Measurements from ENCODE around the gene GRIN2A. TPM values are rescaled to one million over a fixed set of nuclear protein-coding genes. Genes with fewer than 3 reads are reported as not detected.

The GRIN2A gene
- total and polyA plus RNA-seq, 12 donors = 0.07 to 1.2 (median 0.32) TPM; not detected in 2

GRCh38 chr16:9847146-9847545 is 335.1 kb downstream of the GRIN2A start:
- no peak overlapping the region for H3K4me3 ChIP-seq
- H3K27me3 ChIP-seq = no peaks in the 10 kb centered on the region
- H3K36me3 ChIP-seq (replicated peaks in 1 of 2) = no peaks in the 10 kb centered on the region
- no peak overlapping the region for H3K27ac ChIP-seq
- H3K9me3 ChIP-seq (replicated peaks in 1 of 3) = no peaks in the 10 kb centered on the region
- intact Hi-C loops (cut with DNase I) = no loop called here
- TF ChIP-seq POLR2A (IDR thresholded peaks at IDR 0.05) = no peak
- TF ChIP-seq, protein P1, sequence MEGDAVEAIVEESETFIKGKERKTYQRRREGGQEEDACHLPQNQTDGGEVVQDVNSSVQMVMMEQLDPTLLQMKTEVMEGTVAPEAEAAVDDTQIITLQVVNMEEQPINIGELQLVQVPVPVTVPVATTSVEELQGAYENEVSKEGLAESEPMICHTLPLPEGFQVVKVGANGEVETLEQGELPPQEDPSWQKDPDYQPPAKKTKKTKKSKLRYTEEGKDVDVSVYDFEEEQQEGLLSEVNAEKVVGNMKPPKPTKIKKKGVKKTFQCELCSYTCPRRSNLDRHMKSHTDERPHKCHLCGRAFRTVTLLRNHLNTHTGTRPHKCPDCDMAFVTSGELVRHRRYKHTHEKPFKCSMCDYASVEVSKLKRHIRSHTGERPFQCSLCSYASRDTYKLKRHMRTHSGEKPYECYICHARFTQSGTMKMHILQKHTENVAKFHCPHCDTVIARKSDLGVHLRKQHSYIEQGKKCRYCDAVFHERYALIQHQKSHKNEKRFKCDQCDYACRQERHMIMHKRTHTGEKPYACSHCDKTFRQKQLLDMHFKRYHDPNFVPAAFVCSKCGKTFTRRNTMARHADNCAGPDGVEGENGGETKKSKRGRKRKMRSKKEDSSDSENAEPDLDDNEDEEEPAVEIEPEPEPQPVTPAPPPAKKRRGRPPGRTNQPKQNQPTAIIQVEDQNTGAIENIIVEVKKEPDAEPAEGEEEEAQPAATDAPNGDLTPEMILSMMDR (IDR thresholded peaks at IDR 0.05) = no peak
- H3K4me1 ChIP-seq (replicated peaks in 1 of 2) = peaks cover 0 to 8% of the 10 kb centered on the region in 2 donors
- WGBS, 4 donors = 92 to 96% (median 95%) methylated on average over 2 of the region's 2 CpGs
- DNase-seq = no peak

DNA sequence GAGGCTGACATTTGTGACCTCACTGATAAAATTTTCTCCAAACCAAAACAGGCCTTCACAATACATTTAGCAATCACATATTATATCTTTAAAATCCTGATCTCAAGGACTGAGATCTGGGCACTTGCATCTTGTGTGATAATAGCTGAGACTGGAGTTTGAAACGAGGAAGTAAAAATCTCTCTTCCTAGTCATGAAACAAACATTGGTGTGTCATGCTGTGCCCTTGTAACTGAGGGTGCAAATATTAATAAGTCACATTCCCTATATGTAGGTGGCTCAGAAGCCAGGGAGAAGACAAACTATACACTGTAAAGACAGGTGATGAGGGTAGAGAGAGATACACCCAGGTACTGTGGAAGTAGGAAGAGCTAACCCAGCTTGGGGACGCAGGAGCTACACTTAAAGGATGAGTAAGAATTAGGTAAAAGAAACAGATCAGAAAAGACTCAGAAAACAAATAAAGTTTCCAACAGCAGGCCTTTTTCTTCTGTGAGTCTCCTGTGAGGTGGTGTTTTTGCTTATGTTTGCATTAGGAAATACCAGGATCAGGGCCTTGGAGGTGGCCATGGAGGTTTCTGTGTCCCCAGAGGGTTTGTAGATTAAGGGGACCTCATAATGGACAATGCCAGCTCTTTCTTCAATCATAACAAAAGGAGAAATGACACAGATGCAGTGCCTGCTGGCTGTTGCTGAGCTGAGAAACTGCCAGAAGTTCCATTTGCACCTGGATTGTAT is 335.7 kb downstream of the GRIN2A start:
- H3K36me3 ChIP-seq (replicated peaks in 1 of 2) = no peaks in the 10 kb centered on the region
- TF ChIP-seq, protein P1 (IDR thresholded peaks at IDR 0.05) = no peak
- no peak for TF ChIP-seq POLR2A (IDR thresholded peaks at IDR 0.05)
- no peak overlapping the region for H3K27ac ChIP-seq
- DNase-seq = no peak
- 55 to 63% (median 63%) methylated on average over 2 of the region's 2 CpGs for WGBS, 4 donors
- H3K27me3 ChIP-seq = no peaks in the 10 kb centered on the region
- intact Hi-C loops (cut with DNase I) = no loop called here
- no peak overlapping the region for H3K4me3 ChIP-seq
- peaks cover 0 to 8% of the 10 kb centered on the region in 2 donors for H3K4me1 ChIP-seq (replicated peaks in 1 of 2)
- no peaks in the 10 kb centered on the region for H3K9me3 ChIP-seq (replicated peaks in 1 of 3)

DNA sequence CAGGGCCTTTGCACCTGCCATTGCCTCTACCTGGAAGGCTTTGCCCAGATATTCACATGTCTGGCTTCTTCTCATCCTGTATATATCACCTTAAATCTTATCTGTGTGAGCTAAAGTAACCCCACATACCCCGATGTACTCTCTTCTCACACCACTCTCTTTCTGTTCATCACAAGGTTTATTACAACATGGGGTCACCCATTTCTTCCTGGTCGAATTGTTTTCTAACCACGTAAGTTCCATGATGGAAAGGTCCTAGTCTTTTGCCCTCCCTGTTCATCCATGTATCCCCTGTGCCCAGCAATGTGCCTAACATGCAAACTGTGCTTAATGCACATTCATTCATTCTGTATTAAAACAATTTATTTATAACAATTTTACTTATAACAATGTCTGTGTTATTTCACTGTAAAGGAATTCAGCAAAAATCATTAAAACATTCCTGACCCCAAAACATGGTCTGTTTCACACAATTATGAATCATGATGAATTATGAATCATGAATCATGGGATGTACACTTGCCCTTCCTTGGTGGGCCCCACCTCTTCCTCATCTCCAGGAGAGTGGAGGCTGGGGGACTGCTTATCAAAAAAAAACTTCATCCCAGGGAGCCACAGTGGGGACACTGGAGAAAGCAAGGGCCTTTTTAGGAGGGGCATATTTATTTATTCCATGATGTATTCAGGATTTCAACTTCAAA is 336.4 kb downstream of the GRIN2A start:
- no peak for DNase-seq
- Histone ChIP-seq H3K9me3 (replicated peaks in 1 of 3) (no peaks in the 10 kb centered on the region), H3K27ac (no peak overlapping the region), H3K4me1 (replicated peaks in 1 of 2) (peaks cover 0 to 8% of the 10 kb centered on the region in 2 donors), H3K4me3 (no peak overlapping the region), H3K36me3 (replicated peaks in 1 of 2) (no peaks in the 10 kb centered on the region), H3K27me3 (no peaks in the 10 kb centered on the region)
- intact Hi-C loops (cut with DNase I) = no loop called here
- 64 to 82% (median 76%) methylated on average over 3 of the region's 3 CpGs for WGBS, 4 donors
- TF ChIP-seq, protein P1 (IDR thresholded peaks at IDR 0.05) = no peak
- no peak for TF ChIP-seq POLR2A (IDR thresholded peaks at IDR 0.05)

DNA sequence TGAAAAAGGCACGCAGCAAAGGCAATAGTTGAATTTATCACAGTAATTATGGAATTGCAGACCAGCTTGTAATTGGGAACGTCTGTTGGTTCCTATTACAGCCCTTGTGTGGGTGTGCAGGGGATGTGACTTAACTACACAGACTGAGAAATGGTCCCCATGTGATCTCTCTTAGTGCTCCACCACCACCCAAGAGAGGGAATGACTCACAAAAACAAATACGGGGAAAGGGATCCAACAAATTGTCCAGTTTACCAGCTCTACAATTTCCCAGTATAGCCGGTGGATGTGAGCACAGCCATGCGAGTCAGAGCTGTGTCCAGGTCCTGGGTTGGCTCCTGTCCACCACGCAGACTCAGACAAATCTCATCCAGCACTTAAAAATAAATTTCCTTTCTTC is 337.9 kb downstream of the GRIN2A start:
- H3K4me3 ChIP-seq = no peak overlapping the region
- H3K4me1 ChIP-seq (replicated peaks in 1 of 2) = peaks cover 0 to 8% of the 10 kb centered on the region in 2 donors
- H3K36me3 ChIP-seq (replicated peaks in 1 of 2) = no peaks in the 10 kb centered on the region
- DNase-seq = no peak
- no peaks in the 10 kb centered on the region for H3K9me3 ChIP-seq (replicated peaks in 1 of 3)
- TF ChIP-seq, protein P1 (IDR thresholded peaks at IDR 0.05) = no peak
- TF ChIP-seq POLR2A (IDR thresholded peaks at IDR 0.05) = no peak
- 80 to 84% (median 82%) methylated on average over 6 of the region's 6 CpGs for WGBS, 4 donors
- no peak overlapping the region for H3K27ac ChIP-seq
- no peaks in the 10 kb centered on the region for H3K27me3 ChIP-seq
- intact Hi-C loops (cut with DNase I) = no loop called here

Data from adrenal gland (tissue), 12 donors.